ENCODE data around the gene CDKN2B. TPM values are rescaled to one million over a fixed set of nuclear protein-coding genes. Genes with fewer than 3 reads are reported as not detected.

CDKN2B gene
- total and polyA plus RNA-seq, 2 of the 4 experiments (the other 2 are of a cell fraction): 3.6 to 8.2 TPM

- Histone ChIP-seq H2BK120ac (ENCODE audit: low read depth, low read length) (no peak overlapping the region), H3K4ac (ENCODE audit: low read depth, low read length) (no peak overlapping the region), H2BK5ac (ENCODE audit: low read depth, low read length, poor library complexity, severe bottlenecking) (no peak overlapping the region), H2AK9ac (replicated peaks; ENCODE audit: low read depth, low read length, poor library complexity) (no peak overlapping the region), H3K4me2 (ENCODE audit: low read depth, low read length) (no peak overlapping the region), H2BK15ac (ENCODE audit: low read depth, low read length) (no peak overlapping the region), H3K23ac (ENCODE audit: low read depth, low read length) (no peak overlapping the region), H3K79me1 (ENCODE audit: low read depth in 1 of 2, low read length in 2 of 2) (no peaks in the 10 kb centered on the region), H3K14ac (replicated peaks; ENCODE audit: low read depth, low read length) (no peak overlapping the region), H4K20me1 (ENCODE audit: insufficient read depth, low read length) (no peaks in the 10 kb centered on the region), H3K27me3 (ENCODE audit: control insufficient read depth, insufficient read depth, low read length) (peaks cover 49% of the 10 kb centered on the region), H3K18ac (ENCODE audit: low read depth, low read length) (no peak overlapping the region), H4K8ac (ENCODE audit: low read depth in 2 of 2, low read length in 2 of 2) (no peak overlapping the region), H3K56ac (ENCODE audit: extremely low read depth, insufficient read depth, low read length) (no peak overlapping the region), H3K4me3 (ENCODE audit: insufficient read depth, low read depth, low read length) (no peak overlapping the region), H3K9ac (ENCODE audit: low read depth, low read length) (no peak overlapping the region), H3K27ac (ENCODE audit: insufficient read depth, low read length) (no peak overlapping the region), H2AFZ (replicated peaks; ENCODE audit: low read length, poor library complexity) (no peak overlapping the region), H2BK20ac (ENCODE audit: low read depth, low read length) (no peak overlapping the region), H3K9me3 (ENCODE audit: control insufficient read depth, insufficient read depth, low read length) (peaks cover 12% of the 10 kb centered on the region; the same call in 1 of the 2 replicates), H3K9me1 (ENCODE audit: insufficient read depth, low read length) (no peaks in the 10 kb centered on the region), H3K4me1 (ENCODE audit: control insufficient read depth, insufficient read depth, low read length) (peaks cover 4% of the 10 kb centered on the region), H2AK5ac (ENCODE audit: low read depth, low read length) (no peak overlapping the region), H4K91ac (ENCODE audit: insufficient read depth, low read depth, low read length) (no peak overlapping the region), H3K36me3 (ENCODE audit: control insufficient read depth, insufficient read depth, low read length) (peaks cover 11% of the 10 kb centered on the region; the same call in 1 of the 2 replicates), H4K5ac (ENCODE audit: low read depth, low read length) (no peak overlapping the region)
- intact Hi-C loops (cut with micrococcal nuclease): loop anchor here (5.0 kb wide), 1 partner anchor 135 kb away; no protein-coding TSS in a partner anchor
- CTCF ChIA-PET: no interaction called here
- POLR2A ChIA-PET (ENCODE audit: unreplicated experiment): no interaction called here
- in situ Hi-C loops (cut with MboI; ENCODE audit: low sequenced_read_pairs): loop anchor here (10.0 kb wide), 1 partner anchor 153 kb away; no protein-coding TSS in a partner anchor
- WGBS, 2 experiments (ENCODE audit: extremely low coverage in 2 of 2, insufficient read length in 1 of 2): 40% methylated on average over 1 of the region's 10 CpGs; no CpG with 5 or more reads in 1 of the 2 experiments
- TF ChIP-seq NFE2L2 (IDR thresholded peaks at IDR 0.05; ENCODE audit: low read depth, low read length) (no peak), USF2 (IDR thresholded peaks at IDR 0.05; ENCODE audit: low read depth, low read length) (no peak), MXI1 (IDR thresholded peaks at IDR 0.05; ENCODE audit: borderline replicate concordance, low read depth, low read length) (no peak), MAZ (IDR thresholded peaks at IDR 0.05; ENCODE audit: borderline replicate concordance, low read depth, low read length) (no peak), CTCF (conservative IDR thresholded peaks at IDR 0.05; ENCODE audit: low read depth, low read length) (no peak), ELK1 (IDR thresholded peaks at IDR 0.05; ENCODE audit: borderline replicate concordance, low read depth, low read length) (no peak), FOS (IDR thresholded peaks at IDR 0.05; ENCODE audit: low read depth, low read length) (no peak), BHLHE40 (IDR thresholded peaks at IDR 0.05; ENCODE audit: low read depth, low read length) (no peak), CEBPB (IDR thresholded peaks at IDR 0.05; ENCODE audit: low read depth, low read length) (no peak), RCOR1 (IDR thresholded peaks at IDR 0.05; ENCODE audit: insufficient replicate concordance, low read length) (no peak), SMC3 (IDR thresholded peaks at IDR 0.05; ENCODE audit: low read depth, low read length) (no peak), RAD21 (IDR thresholded peaks at IDR 0.05; ENCODE audit: low read length) (no peak), MAFK (IDR thresholded peaks at IDR 0.05; ENCODE audit: low read depth, low read length) (no peak), RFX5 (IDR thresholded peaks at IDR 0.05; ENCODE audit: low read depth, low read length) (no peak), CHD1 (IDR thresholded peaks at IDR 0.05; ENCODE audit: low read depth, low read length) (no peak), POLR2A (IDR thresholded peaks at IDR 0.05; ENCODE audit: low read depth, low read length) (no peak)
- ATAC-seq (ENCODE audit: low read depth) (no peak), DNase-seq (no peak)
- dilution Hi-C loops (cut with HindIII; ENCODE audit: low sequenced_read_pairs, unreplicated experiment): no loop called here
- BruUV-seq (replicated peaks): no TSS peak
Measured at GRCh38 chr9:21967702-21968101, 41.4 kb downstream of the CDKN2B start.

Data from IMR-90 (cell line).